SK-N-SH treated with all-trans-retinoic acid at 6 μM for 48 hours (cell line): Measurements from ENCODE around the gene SLC25A29.

Experiments used
- ATAC-seq: fragments of 200-7000 bp; cut with Tn5 transposase; 3 replicates; pipeline ENCODE4 v1.9.1; 2020; ENCODE audit warnings: mild to moderate bottlenecking, moderate library complexity
- BACH2 ChIP-seq: fragments of 250-450 bp; sonication (Bioruptor Pico); IDR thresholded peaks from 2 replicates; pipeline ENCODE4 v1.9.0; 2021; ENCODE audit warnings: mild to moderate bottlenecking, borderline replicate concordance
- ESRRG ChIP-seq: fragments of 250-450 bp; sonication (Bioruptor Pico); IDR thresholded peaks from 2 replicates; pipeline ENCODE4 v1.6.1; 2021; ENCODE audit warnings: mild to moderate bottlenecking
- GLIS3 ChIP-seq: fragments of 250-450 bp; sonication (Bioruptor Pico); IDR thresholded peaks from 2 replicates; pipeline ENCODE4 v1.5.0; 2020; ENCODE audit warnings: mild to moderate bottlenecking, moderate library complexity
- ISL1 ChIP-seq: fragments of 250-450 bp; sonication (Bioruptor Pico); IDR thresholded peaks from 2 replicates; pipeline ENCODE4 v2.1.2; 2022; ENCODE audit warnings: mild to moderate bottlenecking, moderate library complexity
- OSR1 ChIP-seq: fragments of 250-450 bp; sonication (Bioruptor Pico); IDR thresholded peaks from 2 replicates; pipeline ENCODE4 v1.8.0; 2022; ENCODE audit warnings: moderate library complexity, mild to moderate bottlenecking, inconsistent platforms
- PPARA ChIP-seq: fragments of 250-450 bp; sonication (Bioruptor Pico); IDR thresholded peaks from 2 replicates; pipeline ENCODE4 v1.5.0; 2020; ENCODE audit warnings: mild to moderate bottlenecking, borderline replicate concordance
- RARB ChIP-seq: fragments of 250-450 bp; sonication (Bioruptor Pico); IDR thresholded peaks from 2 replicates; pipeline ENCODE4 v1.8.0; 2021; ENCODE audit warnings: mild to moderate bottlenecking, moderate library complexity
- SNAI2 ChIP-seq: fragments of 250-450 bp; sonication (Bioruptor Pico); IDR thresholded peaks from 2 replicates; pipeline ENCODE4 v1.5.0; 2020; ENCODE audit warnings: mild to moderate bottlenecking, moderate library complexity
- TCF4 ChIP-seq: fragments of 250-450 bp; sonication (Bioruptor Pico); IDR thresholded peaks from 2 replicates; pipeline ENCODE4 v1.8.0; 2021; ENCODE audit warnings: mild to moderate bottlenecking, moderate library complexity, borderline replicate concordance
- TOX ChIP-seq: fragments of 250-450 bp; sonication (Bioruptor Pico); IDR thresholded peaks from 2 replicates; pipeline ENCODE4 v1.8.0; 2021; ENCODE audit warnings: mild to moderate bottlenecking, moderate library complexity, borderline replicate concordance
- ZC3H10 ChIP-seq: fragments of 250-450 bp; sonication (Bioruptor Pico); IDR thresholded peaks from 2 replicates; pipeline ENCODE4 v1.5.1; 2021; ENCODE audit warnings: mild to moderate bottlenecking, moderate library complexity
- ZFP3 ChIP-seq: fragments of 250-450 bp; sonication (Bioruptor Pico); IDR thresholded peaks from 2 replicates; pipeline ENCODE4 v1.5.0; 2020; ENCODE audit warnings: mild to moderate bottlenecking, moderate library complexity
- ZFP30 ChIP-seq: fragments of 450-650 bp; formaldehyde crosslinking; IDR thresholded peaks from 2 replicates; pipeline ENCODE4 v1.5.0; 2022; ENCODE audit warnings: mild to moderate bottlenecking, moderate library complexity
- ZNF565 ChIP-seq: fragments of 450-650 bp; formaldehyde crosslinking; conservative IDR thresholded peaks from 2 replicates; pipeline ENCODE4 v1.5.0; 2020; ENCODE audit warnings: low read depth, mild to moderate bottlenecking, moderate library complexity
- ZNF70 ChIP-seq: fragments of 450-650 bp; formaldehyde crosslinking; IDR thresholded peaks from 2 replicates; pipeline ENCODE4 v1.5.0; 2020; ENCODE audit warnings: mild to moderate bottlenecking, moderate library complexity
- ZNF8 ChIP-seq: fragments of 450-650 bp; formaldehyde crosslinking; IDR thresholded peaks from 2 replicates; pipeline ENCODE4 v1.5.0; 2020; ENCODE audit warnings: mild to moderate bottlenecking, moderate library complexity
- TF ChIP-seq, protein P1 (sequence below): fragments of 250-450 bp; sonication (Bioruptor Pico); IDR thresholded peaks from 2 replicates; pipeline ENCODE4 v1.5.0; 2020; ENCODE audit warnings: mild to moderate bottlenecking, moderate library complexity
- TF ChIP-seq, protein P2 (sequence below): fragments of 250-450 bp; sonication (Bioruptor Pico); IDR thresholded peaks from 2 replicates; pipeline ENCODE4 v1.5.1; 2020; ENCODE audit warnings: low read depth, mild to moderate bottlenecking, moderate library complexity
- TF ChIP-seq, protein P3 (sequence below): fragments of 250-450 bp; sonication (Bioruptor Pico); IDR thresholded peaks from 2 replicates; pipeline ENCODE4 v1.8.0; 2021; ENCODE audit warnings: low read depth, mild to moderate bottlenecking, moderate library complexity, borderline replicate concordance
- TF ChIP-seq, protein P4 (sequence below): fragments of 250-450 bp; sonication (Bioruptor Pico); IDR thresholded peaks from 2 replicates; pipeline ENCODE4 v1.5.1; 2021; ENCODE audit warnings: mild to moderate bottlenecking, moderate library complexity
- TF ChIP-seq, protein P5 (sequence below): fragments of 250-450 bp; sonication (Bioruptor Pico); IDR thresholded peaks from 2 replicates; pipeline ENCODE4 v1.8.0; 2020; ENCODE audit warnings: mild to moderate bottlenecking, moderate library complexity, borderline replicate concordance

SLC25A29 gene

DNA sequence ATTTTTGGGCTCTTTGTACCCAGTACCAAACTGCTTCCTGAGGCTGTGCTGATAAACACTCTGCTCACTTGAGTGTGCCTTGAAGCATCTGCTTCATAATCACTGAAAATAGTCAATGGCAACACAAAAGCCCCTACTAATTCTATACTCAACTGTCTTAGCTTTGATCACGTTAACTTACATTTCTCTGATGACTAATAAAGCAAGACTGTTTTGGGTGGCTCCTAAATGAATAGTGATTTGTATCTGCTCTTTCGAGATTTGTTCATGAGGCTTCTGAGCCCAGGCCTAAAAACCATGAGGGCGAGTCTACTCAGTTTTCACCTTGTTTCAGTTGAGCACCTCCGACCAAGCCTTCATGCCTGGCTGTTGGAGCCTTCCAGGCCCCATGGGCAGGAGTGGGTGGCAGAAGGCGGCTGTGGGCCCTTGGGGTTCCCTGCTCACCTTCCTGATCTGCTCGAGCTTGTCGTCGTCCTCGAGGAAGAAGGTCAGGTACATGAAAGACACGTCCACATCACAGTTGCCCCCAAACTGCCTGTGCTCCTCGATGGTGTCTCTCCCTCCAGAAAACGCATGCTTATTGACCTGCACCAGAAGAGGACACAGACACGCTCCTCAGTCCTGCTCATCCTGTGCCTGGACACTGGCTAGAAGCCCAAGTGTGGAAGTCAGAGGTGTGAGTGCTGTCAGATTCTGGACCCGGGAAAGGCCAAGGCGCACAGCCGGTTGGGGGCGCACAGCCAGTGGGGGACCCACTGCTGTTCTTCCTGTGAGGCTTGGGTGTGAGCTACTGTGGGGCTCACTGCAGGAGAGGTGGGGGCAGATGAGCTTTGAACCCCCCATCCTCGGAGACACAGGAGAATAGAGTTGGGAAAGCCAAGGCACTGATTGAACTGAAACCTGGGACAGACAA lies 30.6 kb upstream of the SLC25A29 start:
- no peak for ATAC-seq
- no peak for TF ChIP-seq TCF4
- TF ChIP-seq ZNF8, result no peak
- no peak for TF ChIP-seq BACH2
- no peak for TF ChIP-seq ZFP30
- TF ChIP-seq RARB, result no peak
- no peak for TF ChIP-seq SNAI2
- TF ChIP-seq, protein P1, sequence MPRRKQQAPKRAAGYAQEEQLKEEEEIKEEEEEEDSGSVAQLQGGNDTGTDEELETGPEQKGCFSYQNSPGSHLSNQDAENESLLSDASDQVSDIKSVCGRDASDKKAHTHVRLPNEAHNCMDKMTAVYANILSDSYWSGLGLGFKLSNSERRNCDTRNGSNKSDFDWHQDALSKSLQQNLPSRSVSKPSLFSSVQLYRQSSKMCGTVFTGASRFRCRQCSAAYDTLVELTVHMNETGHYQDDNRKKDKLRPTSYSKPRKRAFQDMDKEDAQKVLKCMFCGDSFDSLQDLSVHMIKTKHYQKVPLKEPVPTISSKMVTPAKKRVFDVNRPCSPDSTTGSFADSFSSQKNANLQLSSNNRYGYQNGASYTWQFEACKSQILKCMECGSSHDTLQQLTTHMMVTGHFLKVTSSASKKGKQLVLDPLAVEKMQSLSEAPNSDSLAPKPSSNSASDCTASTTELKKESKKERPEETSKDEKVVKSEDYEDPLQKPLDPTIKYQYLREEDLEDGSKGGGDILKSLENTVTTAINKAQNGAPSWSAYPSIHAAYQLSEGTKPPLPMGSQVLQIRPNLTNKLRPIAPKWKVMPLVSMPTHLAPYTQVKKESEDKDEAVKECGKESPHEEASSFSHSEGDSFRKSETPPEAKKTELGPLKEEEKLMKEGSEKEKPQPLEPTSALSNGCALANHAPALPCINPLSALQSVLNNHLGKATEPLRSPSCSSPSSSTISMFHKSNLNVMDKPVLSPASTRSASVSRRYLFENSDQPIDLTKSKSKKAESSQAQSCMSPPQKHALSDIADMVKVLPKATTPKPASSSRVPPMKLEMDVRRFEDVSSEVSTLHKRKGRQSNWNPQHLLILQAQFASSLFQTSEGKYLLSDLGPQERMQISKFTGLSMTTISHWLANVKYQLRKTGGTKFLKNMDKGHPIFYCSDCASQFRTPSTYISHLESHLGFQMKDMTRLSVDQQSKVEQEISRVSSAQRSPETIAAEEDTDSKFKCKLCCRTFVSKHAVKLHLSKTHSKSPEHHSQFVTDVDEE (CRISPR knock-in tag), result no peak
- no peak for TF ChIP-seq GLIS3 (CRISPR knock-in tag)

DNA sequence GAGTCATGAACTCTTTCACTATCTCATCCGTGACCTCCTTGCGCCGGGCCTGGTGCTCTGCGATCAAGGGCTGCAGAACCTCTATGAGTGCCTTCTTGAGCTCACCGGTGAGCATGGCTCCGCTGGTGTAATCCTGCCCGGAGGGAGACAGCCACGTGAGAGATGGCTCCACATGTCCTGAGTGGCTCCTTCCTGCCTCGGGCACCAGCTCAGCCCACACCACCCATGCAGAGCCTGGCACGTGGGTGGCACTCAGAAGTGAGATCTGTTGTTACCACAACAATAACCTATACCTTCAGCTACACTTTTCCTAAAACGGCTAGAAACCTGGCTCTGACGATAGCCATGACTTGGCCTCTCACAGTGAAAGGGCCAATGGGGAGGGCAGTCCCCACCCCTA lies 28.7 kb upstream of the SLC25A29 start:
- TF ChIP-seq ZC3H10 (CRISPR knock-in tag) (no peak), PPARA (no peak), SNAI2 (no peak), GLIS3 (CRISPR knock-in tag) (no peak), RARB (no peak), ZFP30 (no peak), TCF4 (no peak), ZNF70 (CRISPR knock-in tag) (no peak), TOX (CRISPR knock-in tag) (no peak)
- TF ChIP-seq, protein P2, sequence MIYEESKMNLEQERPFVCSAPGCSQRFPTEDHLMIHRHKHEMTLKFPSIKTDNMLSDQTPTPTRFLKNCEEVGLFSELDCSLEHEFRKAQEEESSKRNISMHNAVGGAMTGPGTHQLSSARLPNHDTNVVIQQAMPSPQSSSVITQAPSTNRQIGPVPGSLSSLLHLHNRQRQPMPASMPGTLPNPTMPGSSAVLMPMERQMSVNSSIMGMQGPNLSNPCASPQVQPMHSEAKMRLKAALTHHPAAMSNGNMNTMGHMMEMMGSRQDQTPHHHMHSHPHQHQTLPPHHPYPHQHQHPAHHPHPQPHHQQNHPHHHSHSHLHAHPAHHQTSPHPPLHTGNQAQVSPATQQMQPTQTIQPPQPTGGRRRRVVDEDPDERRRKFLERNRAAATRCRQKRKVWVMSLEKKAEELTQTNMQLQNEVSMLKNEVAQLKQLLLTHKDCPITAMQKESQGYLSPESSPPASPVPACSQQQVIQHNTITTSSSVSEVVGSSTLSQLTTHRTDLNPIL (CRISPR knock-in tag), result no peak
- TF ChIP-seq, protein P3, sequence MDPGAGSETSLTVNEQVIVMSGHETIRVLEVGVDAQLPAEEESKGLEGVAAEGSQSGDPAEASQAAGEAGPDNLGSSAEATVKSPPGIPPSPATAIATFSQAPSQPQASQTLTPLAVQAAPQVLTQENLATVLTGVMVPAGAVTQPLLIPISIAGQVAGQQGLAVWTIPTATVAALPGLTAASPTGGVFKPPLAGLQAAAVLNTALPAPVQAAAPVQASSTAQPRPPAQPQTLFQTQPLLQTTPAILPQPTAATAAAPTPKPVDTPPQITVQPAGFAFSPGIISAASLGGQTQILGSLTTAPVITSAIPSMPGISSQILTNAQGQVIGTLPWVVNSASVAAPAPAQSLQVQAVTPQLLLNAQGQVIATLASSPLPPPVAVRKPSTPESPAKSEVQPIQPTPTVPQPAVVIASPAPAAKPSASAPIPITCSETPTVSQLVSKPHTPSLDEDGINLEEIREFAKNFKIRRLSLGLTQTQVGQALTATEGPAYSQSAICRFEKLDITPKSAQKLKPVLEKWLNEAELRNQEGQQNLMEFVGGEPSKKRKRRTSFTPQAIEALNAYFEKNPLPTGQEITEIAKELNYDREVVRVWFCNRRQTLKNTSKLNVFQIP (CRISPR knock-in tag), result no peak

DNA sequence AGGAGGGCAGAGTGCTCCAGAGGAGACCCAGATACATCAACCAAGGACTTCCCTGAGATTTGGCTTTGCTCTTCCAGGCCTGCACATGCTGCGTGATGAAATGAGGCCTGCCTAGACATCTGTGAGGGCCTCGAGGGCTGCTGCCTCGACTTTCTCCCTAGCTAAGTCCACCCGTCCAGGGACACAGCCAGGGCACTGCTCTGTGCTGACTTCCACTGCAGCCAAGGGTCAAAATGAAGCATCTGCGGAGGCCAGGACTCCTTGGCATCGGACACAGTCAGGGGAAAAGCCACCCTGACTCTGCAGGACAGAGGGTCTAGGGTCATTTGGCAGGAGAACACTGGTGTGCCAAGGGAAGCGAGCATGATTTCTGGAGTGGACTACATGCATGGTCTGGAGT lies 27.6 kb upstream of the SLC25A29 start:
- TF ChIP-seq ZNF8 (no peak), ESRRG (CRISPR knock-in tag) (no peak), BACH2 (no peak), ZNF70 (CRISPR knock-in tag) (no peak), OSR1 (CRISPR knock-in tag) (no peak), ZFP3 (CRISPR knock-in tag) (no peak), GLIS3 (CRISPR knock-in tag) (no peak), TCF4 (no peak), ZNF565 (CRISPR knock-in tag) (no peak), ZC3H10 (CRISPR knock-in tag) (no peak), ISL1 (CRISPR knock-in tag) (no peak), ZFP30 (no peak)
- TF ChIP-seq, protein P4, sequence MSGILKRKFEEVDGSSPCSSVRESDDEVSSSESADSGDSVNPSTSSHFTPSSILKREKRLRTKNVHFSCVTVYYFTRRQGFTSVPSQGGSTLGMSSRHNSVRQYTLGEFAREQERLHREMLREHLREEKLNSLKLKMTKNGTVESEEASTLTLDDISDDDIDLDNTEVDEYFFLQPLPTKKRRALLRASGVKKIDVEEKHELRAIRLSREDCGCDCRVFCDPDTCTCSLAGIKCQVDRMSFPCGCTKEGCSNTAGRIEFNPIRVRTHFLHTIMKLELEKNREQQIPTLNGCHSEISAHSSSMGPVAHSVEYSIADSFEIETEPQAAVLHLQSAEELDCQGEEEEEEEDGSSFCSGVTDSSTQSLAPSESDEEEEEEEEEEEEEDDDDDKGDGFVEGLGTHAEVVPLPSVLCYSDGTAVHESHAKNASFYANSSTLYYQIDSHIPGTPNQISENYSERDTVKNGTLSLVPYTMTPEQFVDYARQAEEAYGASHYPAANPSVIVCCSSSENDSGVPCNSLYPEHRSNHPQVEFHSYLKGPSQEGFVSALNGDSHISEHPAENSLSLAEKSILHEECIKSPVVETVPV (CRISPR knock-in tag), result no peak
- TF ChIP-seq, protein P5, sequence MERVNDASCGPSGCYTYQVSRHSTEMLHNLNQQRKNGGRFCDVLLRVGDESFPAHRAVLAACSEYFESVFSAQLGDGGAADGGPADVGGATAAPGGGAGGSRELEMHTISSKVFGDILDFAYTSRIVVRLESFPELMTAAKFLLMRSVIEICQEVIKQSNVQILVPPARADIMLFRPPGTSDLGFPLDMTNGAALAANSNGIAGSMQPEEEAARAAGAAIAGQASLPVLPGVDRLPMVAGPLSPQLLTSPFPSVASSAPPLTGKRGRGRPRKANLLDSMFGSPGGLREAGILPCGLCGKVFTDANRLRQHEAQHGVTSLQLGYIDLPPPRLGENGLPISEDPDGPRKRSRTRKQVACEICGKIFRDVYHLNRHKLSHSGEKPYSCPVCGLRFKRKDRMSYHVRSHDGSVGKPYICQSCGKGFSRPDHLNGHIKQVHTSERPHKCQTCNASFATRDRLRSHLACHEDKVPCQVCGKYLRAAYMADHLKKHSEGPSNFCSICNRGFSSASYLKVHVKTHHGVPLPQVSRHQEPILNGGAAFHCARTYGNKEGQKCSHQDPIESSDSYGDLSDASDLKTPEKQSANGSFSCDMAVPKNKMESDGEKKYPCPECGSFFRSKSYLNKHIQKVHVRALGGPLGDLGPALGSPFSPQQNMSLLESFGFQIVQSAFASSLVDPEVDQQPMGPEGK (CRISPR knock-in tag), result no peak
- TF ChIP-seq, protein P2 (CRISPR knock-in tag), result no peak
- TF ChIP-seq, protein P1 (CRISPR knock-in tag), result no peak
- no peak for ATAC-seq

More for the DNA sequence above, 28.7 kb upstream of the SLC25A29 start:
- ATAC-seq, result no peak
